ENCODE results near the gene TBX19.

GRCh38 chr1:168297019-168297730, 16.5 kb downstream of the TBX19 start:
- TF ChIP-seq YY1 (IDR thresholded peaks at IDR 0.05; ENCODE audit: low read depth, low read length) = no peak
- TF ChIP-seq CBX3 (IDR thresholded peaks at IDR 0.05; ENCODE audit: borderline replicate concordance, low read depth) = no peak
- no peak for TF ChIP-seq ZNF217 (IDR thresholded peaks at IDR 0.05)
- TF ChIP-seq CTCF (IDR thresholded peaks at IDR 0.05 in 2 of 3, conservative IDR thresholded peaks at IDR 0.05 in 1 of 3; ENCODE audit: control insufficient read depth in 2 of 3, extremely low read depth in 1 of 3, insufficient read depth in 1 of 3, low read depth in 3 of 3, low read length in 3 of 3) = no peak
- TF ChIP-seq ATF7 (IDR thresholded peaks at IDR 0.05; ENCODE audit: low read depth) = no peak
- no peak for TF ChIP-seq POLR2A (IDR thresholded peaks at IDR 0.05; ENCODE audit: low read depth, low read length)
- TF ChIP-seq MEF2B (IDR thresholded peaks at IDR 0.05; ENCODE audit: partially characterized antibody, poor library complexity, severe bottlenecking) = no peak
- TF ChIP-seq ZBTB33 (IDR thresholded peaks at IDR 0.05) = no peak
- no peak for TF ChIP-seq POLR2AphosphoS5 (IDR thresholded peaks at IDR 0.05; ENCODE audit: low read length)
